ENCODE measurements around the gene TET3. TPM values are rescaled to one million over a fixed set of nuclear protein-coding genes. Genes with fewer than 3 reads are reported as not detected.

Gene TET3
- total RNA-seq, 1 donor: 6.1 TPM

GRCh38 chr2:73986085-73986681 is 1.5 kb downstream of the TET3 start:
- peak overlapping the region; percentile 64 for H3K4me3 ChIP-seq (ENCODE audit: low read depth, low read length)
- TF ChIP-seq, protein P1, sequence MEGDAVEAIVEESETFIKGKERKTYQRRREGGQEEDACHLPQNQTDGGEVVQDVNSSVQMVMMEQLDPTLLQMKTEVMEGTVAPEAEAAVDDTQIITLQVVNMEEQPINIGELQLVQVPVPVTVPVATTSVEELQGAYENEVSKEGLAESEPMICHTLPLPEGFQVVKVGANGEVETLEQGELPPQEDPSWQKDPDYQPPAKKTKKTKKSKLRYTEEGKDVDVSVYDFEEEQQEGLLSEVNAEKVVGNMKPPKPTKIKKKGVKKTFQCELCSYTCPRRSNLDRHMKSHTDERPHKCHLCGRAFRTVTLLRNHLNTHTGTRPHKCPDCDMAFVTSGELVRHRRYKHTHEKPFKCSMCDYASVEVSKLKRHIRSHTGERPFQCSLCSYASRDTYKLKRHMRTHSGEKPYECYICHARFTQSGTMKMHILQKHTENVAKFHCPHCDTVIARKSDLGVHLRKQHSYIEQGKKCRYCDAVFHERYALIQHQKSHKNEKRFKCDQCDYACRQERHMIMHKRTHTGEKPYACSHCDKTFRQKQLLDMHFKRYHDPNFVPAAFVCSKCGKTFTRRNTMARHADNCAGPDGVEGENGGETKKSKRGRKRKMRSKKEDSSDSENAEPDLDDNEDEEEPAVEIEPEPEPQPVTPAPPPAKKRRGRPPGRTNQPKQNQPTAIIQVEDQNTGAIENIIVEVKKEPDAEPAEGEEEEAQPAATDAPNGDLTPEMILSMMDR (IDR thresholded peaks at IDR 0.05; ENCODE audit: insufficient read depth, low read length): no peak
- DNase-seq (ENCODE audit: low read depth): no peak

DNA sequence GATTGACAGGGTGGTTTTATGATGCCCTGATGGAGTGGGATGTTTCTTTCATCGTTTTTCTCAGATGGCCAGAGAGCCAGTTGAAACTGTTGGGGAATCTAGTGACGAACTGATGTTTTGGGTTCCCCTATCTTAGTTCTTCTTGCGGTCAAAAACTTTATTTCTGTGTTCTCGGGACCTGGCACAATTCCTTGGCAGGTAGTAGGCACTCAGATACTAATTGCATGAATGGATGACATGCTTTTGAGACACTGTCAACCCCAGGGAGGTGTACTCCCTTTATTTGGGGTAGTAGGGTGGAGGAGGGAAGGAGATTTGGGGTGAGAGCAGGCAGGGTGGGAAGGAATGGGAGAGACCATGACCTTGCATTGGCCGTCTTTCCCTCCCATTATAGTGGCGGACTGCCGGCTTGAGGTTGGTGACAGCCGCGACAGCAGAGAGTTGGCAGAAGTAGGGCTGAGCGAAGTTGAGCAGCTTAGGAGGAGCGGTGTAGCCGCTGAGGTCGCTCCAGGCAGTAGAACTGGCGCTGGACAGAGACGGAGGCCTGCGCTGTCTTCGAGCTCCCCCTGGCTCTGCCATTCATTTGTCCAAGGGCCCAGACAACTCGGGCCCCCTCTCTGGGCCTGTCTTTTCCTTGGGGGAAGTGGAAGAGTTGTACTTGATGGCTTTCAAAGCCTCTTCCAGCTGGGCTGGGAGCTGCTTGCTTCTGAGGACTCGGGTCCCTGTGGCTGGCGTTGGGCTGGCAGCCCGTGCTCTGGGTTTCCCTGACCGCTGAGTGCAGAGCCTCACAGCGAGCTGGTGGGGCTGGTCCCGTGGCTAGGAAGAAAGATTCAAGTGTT is 2.6 kb downstream of the TET3 start:
- no peak for DNase-seq (ENCODE audit: low read depth)
- no peak overlapping the region for H3K4me3 ChIP-seq (ENCODE audit: low read depth, low read length)
- TF ChIP-seq, protein P1 (IDR thresholded peaks at IDR 0.05; ENCODE audit: insufficient read depth, low read length): no peak

GRCh38 chr2:73987948-73988700 is 3.4 kb downstream of the TET3 start:
- no peak for DNase-seq (ENCODE audit: low read depth)
- no peak overlapping the region for H3K4me3 ChIP-seq (ENCODE audit: low read depth, low read length)
- TF ChIP-seq, protein P1 (IDR thresholded peaks at IDR 0.05; ENCODE audit: insufficient read depth, low read length): no peak

DNA sequence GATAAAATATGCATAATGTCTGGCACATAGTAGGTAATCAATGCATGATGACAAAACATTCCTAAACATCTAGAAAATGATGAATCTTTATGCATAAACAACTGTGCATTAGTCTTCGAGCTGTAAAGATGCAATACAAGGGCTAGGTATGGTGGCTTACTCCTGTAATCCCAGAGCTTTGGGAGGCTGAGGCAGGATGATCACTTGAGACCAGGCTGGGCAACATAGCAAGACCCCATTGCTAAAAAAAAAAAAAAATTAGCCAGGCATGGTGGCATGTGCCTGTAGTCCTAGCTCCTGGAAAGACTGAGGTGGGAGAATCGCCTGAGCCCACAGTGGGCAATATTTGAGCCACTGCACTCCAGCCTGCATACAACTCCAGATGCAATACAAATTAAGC is 5.3 kb downstream of the TET3 start:
- no peak overlapping the region for H3K4me3 ChIP-seq (ENCODE audit: low read depth, low read length)
- no peak for DNase-seq (ENCODE audit: low read depth)
- TF ChIP-seq, protein P1 (IDR thresholded peaks at IDR 0.05; ENCODE audit: insufficient read depth, low read length): no peak

DNA sequence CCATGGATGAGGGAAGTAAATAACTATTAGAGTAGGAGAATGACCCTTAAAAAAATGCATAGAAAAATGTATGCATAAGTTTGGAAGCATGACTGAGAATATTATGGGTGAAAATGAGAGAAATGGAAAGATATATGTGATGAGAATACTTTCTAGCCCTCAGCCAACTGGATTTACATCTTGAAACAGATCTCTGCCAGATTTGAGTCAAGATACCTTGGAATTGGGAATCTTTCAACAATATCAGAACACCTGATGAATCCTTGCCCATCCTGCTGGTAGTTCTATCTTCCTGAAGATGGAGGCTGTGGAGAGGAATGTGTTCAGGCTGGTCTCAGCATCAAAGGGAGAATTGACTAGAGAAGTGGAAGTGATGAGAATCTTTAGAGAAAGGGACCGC is 5.8 kb downstream of the TET3 start:
- no peak for DNase-seq (ENCODE audit: low read depth)
- no peak overlapping the region for H3K4me3 ChIP-seq (ENCODE audit: low read depth, low read length)
- TF ChIP-seq, protein P1 (IDR thresholded peaks at IDR 0.05; ENCODE audit: insufficient read depth, low read length): no peak

DNA sequence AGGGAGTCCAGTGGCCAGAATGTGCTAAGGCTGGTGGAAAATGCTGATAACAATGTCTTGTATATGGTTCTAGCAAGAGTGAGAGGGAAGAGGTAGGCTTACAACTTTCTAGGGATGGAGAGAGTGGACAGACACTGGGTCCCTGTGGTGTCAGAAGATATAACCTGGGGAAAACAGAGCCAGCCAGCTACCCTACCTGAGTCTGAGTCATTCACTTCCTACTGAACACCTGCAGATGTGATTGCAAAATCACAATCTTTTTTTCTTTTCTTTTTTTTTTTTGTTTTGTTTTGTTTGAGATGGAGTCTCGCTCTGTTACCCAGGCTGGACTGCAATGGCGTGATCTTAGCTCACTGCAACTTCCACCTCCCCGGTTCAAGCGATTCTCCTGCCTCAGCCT is 7.3 kb downstream of the TET3 start:
- no peak overlapping the region for H3K4me3 ChIP-seq (ENCODE audit: low read depth, low read length)
- no peak for DNase-seq (ENCODE audit: low read depth)
- TF ChIP-seq, protein P1 (IDR thresholded peaks at IDR 0.05; ENCODE audit: insufficient read depth, low read length): no peak
